ENCODE data around the gene FBXL20. TPM values are rescaled to one million over a fixed set of nuclear protein-coding genes. Genes with fewer than 3 reads are reported as not detected.
"Not testable (repeated sequence)": the region's sequence is repeated elsewhere in the genome, so short reads cannot be mapped to it uniquely, and the experiment has no call there.

Gene FBXL20
- total RNA-seq, 1 donor, result 16.0 TPM

- no peak for TF ChIP-seq CTCF (IDR thresholded peaks at IDR 0.05; ENCODE audit: insufficient read depth, low read depth, low read length)
- DNase-seq (ENCODE audit: low read depth), result no peak
- no peak overlapping the region for H3K4me3 ChIP-seq (ENCODE audit: low read depth, low read length)
Observed at GRCh38 chr17:39351508-39351907, 49.9 kb downstream of the FBXL20 start.

- no peak overlapping the region for H3K4me3 ChIP-seq (ENCODE audit: low read depth, low read length)
- no peak for TF ChIP-seq CTCF (IDR thresholded peaks at IDR 0.05; ENCODE audit: insufficient read depth, low read depth, low read length)
- DNase-seq (ENCODE audit: low read depth), result no peak
Observed at GRCh38 chr17:39349246-39349645, 52.2 kb downstream of the FBXL20 start.

GRCh38 chr17:39346863-39347262 is 54.6 kb downstream of the FBXL20 start:
- not testable (repeated sequence) for DNase-seq (ENCODE audit: low read depth)

GRCh38 chr17:39341541-39341940 is 59.9 kb downstream of the FBXL20 start:
- no peak for DNase-seq (ENCODE audit: low read depth)
- H3K4me3 ChIP-seq (ENCODE audit: low read depth, low read length), result no peak overlapping the region
- TF ChIP-seq CTCF (IDR thresholded peaks at IDR 0.05; ENCODE audit: insufficient read depth, low read depth, low read length), result no peak

More at GRCh38 chr17:39346863-39347262, 54.6 kb downstream of the FBXL20 start:
- not testable (repeated sequence) for H3K4me3 ChIP-seq (ENCODE audit: low read depth, low read length)

- no peak for DNase-seq (ENCODE audit: low read depth)
- TF ChIP-seq CTCF (IDR thresholded peaks at IDR 0.05; ENCODE audit: insufficient read depth, low read depth, low read length), result no peak
- H3K4me3 ChIP-seq (ENCODE audit: low read depth, low read length), result no peak overlapping the region
Observed at GRCh38 chr17:39340731-39341130, 60.7 kb downstream of the FBXL20 start.

GRCh38 chr17:39339272-39339671 is 62.2 kb downstream of the FBXL20 start:
- DNase-seq (ENCODE audit: low read depth), result no peak
- TF ChIP-seq CTCF (IDR thresholded peaks at IDR 0.05; ENCODE audit: insufficient read depth, low read depth, low read length), result no peak
- no peak overlapping the region for H3K4me3 ChIP-seq (ENCODE audit: low read depth, low read length)

GRCh38 chr17:39337649-39338048 is 63.8 kb downstream of the FBXL20 start:
- not testable (repeated sequence) for DNase-seq (ENCODE audit: low read depth); H3K4me3 ChIP-seq (ENCODE audit: low read depth, low read length)

GRCh38 chr17:39335704-39336223 is 65.7 kb downstream of the FBXL20 start:
- no peak overlapping the region for H3K4me3 ChIP-seq (ENCODE audit: low read depth, low read length)
- DNase-seq (ENCODE audit: low read depth), result peak; percentile 15
- no peak for TF ChIP-seq CTCF (IDR thresholded peaks at IDR 0.05; ENCODE audit: insufficient read depth, low read depth, low read length)

- not testable (repeated sequence) for H3K4me3 ChIP-seq (ENCODE audit: low read depth, low read length); DNase-seq (ENCODE audit: low read depth)
Observed at GRCh38 chr17:39334008-39334744, 67.2 kb downstream of the FBXL20 start.

Data from fibroblast of villous mesenchyme (primary cell).